Heart left ventricle (tissue), 16 donors: ENCODE measurements around the gene HTR1D. TPM values are rescaled to one million over a fixed set of nuclear protein-coding genes. Genes with fewer than 3 reads are reported as not detected.
"Not testable (repeated sequence)": the region's sequence is repeated elsewhere in the genome, so short reads cannot be mapped to it uniquely, and the experiment has no call there.

Experiments used
- ATAC-seq, 4 donors: fragments of 200-7000 bp; cut with Tn5 transposase; one replicate each; pipeline ENCODE4 v1.9.1; 2020 to 2022; ENCODE audit warnings: moderate library complexity in 4 of 4, mild to moderate bottlenecking in 3 of 4, moderate number of reproducible peaks in 1 of 4
- DNase-seq, 5 donors: peaks; one replicate each; pipeline ENCODE4 v3.0.0-alpha.2; 2020
- H3K27ac ChIP-seq, 12 donors: fragments of 200-600 bp; sonication (generic) in 4 of 12; one replicate each; pipeline versions ENCODE4 v1.5.0 to v1.8.0; 2016 to 2022; ENCODE audit warnings: mild to moderate bottlenecking in 2 of 12
- H3K27me3 ChIP-seq, 9 donors: fragments of 200-600 bp; sonication (generic) in 2 of 9; one replicate each; pipeline versions ENCODE4 v1.5.1 to v1.8.0; 2016 to 2022; ENCODE audit warnings: mild to moderate bottlenecking in 3 of 9
- H3K36me3 ChIP-seq, 9 donors: fragments of 200-600 bp; sonication (generic) in 2 of 9; one replicate each; pipeline versions ENCODE4 v1.5.0 to v1.8.0; 2018 to 2022; ENCODE audit warnings: mild to moderate bottlenecking in 2 of 9
- H3K4me1 ChIP-seq, 12 donors: fragments of 200-600 bp; sonication (generic) in 4 of 12; one replicate each; pipeline versions ENCODE4 v1.5.0 to v1.8.0; 2016 to 2022; ENCODE audit warnings: mild to moderate bottlenecking in 3 of 12
- H3K4me3 ChIP-seq, 12 donors: fragments of 200-600 bp; sonication (generic) in 4 of 12; one replicate each; pipeline versions ENCODE4 v1.5.0 to v1.8.0; 2017 to 2022; ENCODE audit warnings: mild to moderate bottlenecking in 9 of 12, moderate library complexity in 4 of 12
- H3K9me3 ChIP-seq, 12 donors: fragments of 200-600 bp; sonication (generic) in 4 of 12; one replicate each; pipeline versions ENCODE4 v1.5.0 to v1.8.0; 2016 to 2022; ENCODE audit warnings: mild to moderate bottlenecking in 1 of 12
- POLR2A ChIP-seq, 2 donors: fragments of 450-650 bp; IDR thresholded peaks; one replicate each; pipeline ENCODE4 v1.6.1; 2017; ENCODE audit warnings: antibody characterized with exemption in 2 of 2, mild to moderate bottlenecking in 2 of 2, moderate library complexity in 2 of 2
- WGBS, 4 donors: extraction: QIAGEN DNeasy Blood & Tissue Kit in 2 of 4; methylation state at CpG; one replicate each; pipeline versions ENCODE4 v1.1.5 to v1.1.7; 2013 to 2018; 5-methylcytosine and 5-hydroxymethylcytosine counted together
- intact Hi-C, 10 donors: fragments of 100-400 bp; cut with DNase I; formaldehyde crosslinking; loops; one replicate each; pipeline versions ENCODE4 v1.11.1 to v1.14.2; 2022
- polyA plus RNA-seq, 2 donors: library from polyadenylated mRNA; stranded (reverse); fragments of 200-250 nt; gene quantifications; one replicate each; pipeline ENCODE4 v1.2.3, GENCODE V29; 2013
- total RNA-seq, 9 donors: library from RNA; depleted of rRNA in 2 of 9; stranded (reverse); fragments of >200 nt in 2 of 9; fragmentation: NEBNext Ultra II Directional in 3 of 9; extraction: Animal tissue kit (Norgen Biotek cat#: 25700) in 3 of 9; gene quantifications; one replicate each; pipeline versions ENCODE4 v1.1.0 to v1.2.4, GENCODE V29; 2016 to 2023
- TF ChIP-seq, protein P1 (sequence below), 12 donors: fragments of 200-600 bp; sonication (generic) in 4 of 12; IDR thresholded peaks; one replicate each; pipeline versions ENCODE4 v1.5.0 to v1.8.0; 2018 to 2022; ENCODE audit warnings: antibody characterized with exemption in 12 of 12, mild to moderate bottlenecking in 5 of 12
- donor health status: ischemic (EF 13 %, LVEDD 7.1; RV severe dilation, severe dysfunction).
- donor health status: healthy with polysubstance abuse.
- donor health status: DM: no; HTN: yes; CAD: no.
- donor health status: DM: no; HTN: no; CAD: no.
- donor health status: ischemic (EF 25% LVEDD 6.9; RV normal size, moderate dysfunction).
- donor health status: ischemic (EF 25% LVEDD 5.7; RV mildly dilated, moderate dysfunction).
- donor health status: healthy.
- donor health status: DM: yes; HTN: yes; CAD: no.
- donor health status: ischemic (EF 35%, LVEDD 5.7; RV mildly dilated, moderate dysfunction).
- donor health status: nonischemic (EF 11% LVEDD 7.7; RV severe dilation, severe dysfunction).
- donor health status: DM: yes; HTN: yes; CAD: no.
- donor health status: PGD.
- donor health status: ischemic (EF 29% LVEDD 5.4; RV normal size, mild dysfunction).
- donor health status: nonischemic (EF 23%, LVEDD 6.1; RV moderate dilation, normal function).

HTR1D gene
- total and polyA plus RNA-seq, 11 donors = 0.01 to 0.16 (median 0.07) TPM; not detected in 7

DNA sequence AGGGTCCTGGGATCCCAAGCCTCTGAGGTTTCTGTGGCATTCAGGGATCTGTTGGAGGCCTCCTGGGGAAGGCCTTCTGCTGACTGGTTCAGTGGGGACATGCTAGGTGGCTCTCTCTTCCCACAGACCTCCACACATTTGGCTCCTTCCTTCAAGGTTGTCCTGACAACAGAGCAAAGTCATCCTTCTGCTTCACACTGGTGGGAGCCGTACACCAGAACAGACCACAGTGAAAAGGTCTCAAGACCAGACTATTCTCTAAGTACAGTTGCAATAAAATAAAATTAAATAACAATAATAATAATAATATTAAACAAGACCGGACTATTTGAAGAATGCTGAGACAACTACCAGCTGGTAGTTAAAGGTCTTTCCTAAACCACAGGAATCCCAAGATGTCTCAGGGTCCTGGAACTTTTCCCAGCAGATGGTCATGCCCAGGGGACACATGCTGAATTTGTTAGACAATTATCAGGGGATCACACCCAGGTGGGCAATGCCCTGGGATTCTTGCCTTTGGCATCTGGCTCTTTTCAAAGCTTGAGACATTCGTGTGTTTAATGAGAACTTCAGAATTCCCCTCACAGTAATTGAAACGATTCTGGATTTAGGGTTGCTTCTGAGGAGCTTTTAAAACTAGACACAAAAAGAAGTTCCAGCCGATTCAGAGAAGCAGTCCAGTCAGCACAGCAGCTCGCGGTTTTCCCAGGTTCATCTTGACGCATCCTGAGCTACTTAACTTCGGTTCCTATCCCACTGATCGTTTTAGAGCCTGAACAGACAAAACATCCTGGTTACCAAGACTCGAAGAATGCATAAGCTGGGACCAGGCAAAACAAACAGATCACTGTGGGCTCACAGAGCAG is 22.9 kb downstream of the HTR1D start:
- Histone ChIP-seq H3K4me3 (no peak overlapping the region), H3K4me1 (no peaks in the 10 kb centered on the region), H3K36me3 (no peaks in the 10 kb centered on the region), H3K27ac (no peak overlapping the region), H3K27me3 (no peaks in the 10 kb centered on the region), H3K9me3 (no peaks in the 10 kb centered on the region)
- no peak for DNase-seq
- intact Hi-C loops = loop anchor here in 1 of 10 donors (2.0 kb wide), 1 partner anchor 36 kb away; no protein-coding TSS in a partner anchor
- TF ChIP-seq, protein P1, sequence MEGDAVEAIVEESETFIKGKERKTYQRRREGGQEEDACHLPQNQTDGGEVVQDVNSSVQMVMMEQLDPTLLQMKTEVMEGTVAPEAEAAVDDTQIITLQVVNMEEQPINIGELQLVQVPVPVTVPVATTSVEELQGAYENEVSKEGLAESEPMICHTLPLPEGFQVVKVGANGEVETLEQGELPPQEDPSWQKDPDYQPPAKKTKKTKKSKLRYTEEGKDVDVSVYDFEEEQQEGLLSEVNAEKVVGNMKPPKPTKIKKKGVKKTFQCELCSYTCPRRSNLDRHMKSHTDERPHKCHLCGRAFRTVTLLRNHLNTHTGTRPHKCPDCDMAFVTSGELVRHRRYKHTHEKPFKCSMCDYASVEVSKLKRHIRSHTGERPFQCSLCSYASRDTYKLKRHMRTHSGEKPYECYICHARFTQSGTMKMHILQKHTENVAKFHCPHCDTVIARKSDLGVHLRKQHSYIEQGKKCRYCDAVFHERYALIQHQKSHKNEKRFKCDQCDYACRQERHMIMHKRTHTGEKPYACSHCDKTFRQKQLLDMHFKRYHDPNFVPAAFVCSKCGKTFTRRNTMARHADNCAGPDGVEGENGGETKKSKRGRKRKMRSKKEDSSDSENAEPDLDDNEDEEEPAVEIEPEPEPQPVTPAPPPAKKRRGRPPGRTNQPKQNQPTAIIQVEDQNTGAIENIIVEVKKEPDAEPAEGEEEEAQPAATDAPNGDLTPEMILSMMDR (IDR thresholded peaks at IDR 0.05) = no peak
- no peak for TF ChIP-seq POLR2A (IDR thresholded peaks at IDR 0.05)
- no peak for ATAC-seq
- 64 to 77% (median 72%) methylated on average over 11 of the region's 11 CpGs for WGBS, 4 donors

DNA sequence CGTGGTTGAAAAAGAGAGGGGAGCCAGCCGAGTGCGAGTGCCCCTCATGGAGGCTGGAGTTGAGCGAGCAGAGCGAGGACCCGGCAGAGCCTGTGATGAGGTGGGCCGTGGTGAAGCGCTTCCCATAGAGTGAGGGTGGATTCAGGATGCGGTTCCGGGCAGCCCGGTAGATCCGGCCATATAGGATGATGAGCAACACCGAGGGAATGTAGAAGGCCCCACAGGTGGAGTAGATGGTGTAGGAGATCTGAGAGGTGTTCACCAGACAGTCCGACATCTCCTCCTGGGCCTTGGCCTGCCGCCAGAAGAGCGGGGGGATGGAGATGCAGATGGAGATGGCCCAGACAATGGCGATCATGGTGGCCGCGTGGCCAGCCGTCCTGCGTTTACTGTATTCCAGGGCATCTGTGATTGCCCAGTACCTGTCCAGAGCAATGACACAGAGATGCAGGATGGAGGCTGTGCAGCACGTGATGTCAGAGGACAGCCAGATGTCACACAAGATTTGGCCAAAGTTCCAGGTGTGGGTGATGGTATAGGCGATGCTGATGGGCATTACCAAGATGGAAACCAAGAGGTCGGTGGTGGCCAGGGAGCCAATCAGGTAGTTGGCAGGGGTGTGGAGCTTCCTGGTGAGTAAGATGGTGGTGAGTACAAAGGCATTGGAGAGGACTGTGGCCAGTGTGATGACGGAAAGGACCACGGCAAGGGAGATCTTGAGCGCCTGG is 23.7 kb downstream of the HTR1D start:
- intact Hi-C loops = loop anchor here in 1 of 10 donors (2.0 kb wide), 1 partner anchor 37 kb away; no protein-coding TSS in a partner anchor
- H3K27me3 ChIP-seq = no peaks in the 10 kb centered on the region
- TF ChIP-seq, protein P1 (IDR thresholded peaks at IDR 0.05) = no peak
- no peak for TF ChIP-seq POLR2A (IDR thresholded peaks at IDR 0.05)
- H3K9me3 ChIP-seq = no peaks in the 10 kb centered on the region
- 92 to 96% (median 94%) methylated on average over 24 to 27 of the region's 27 CpGs for WGBS, 4 donors
- DNase-seq = no peak
- ATAC-seq = no peak
- no peaks in the 10 kb centered on the region for H3K4me1 ChIP-seq
- no peaks in the 10 kb centered on the region for H3K36me3 ChIP-seq
- no peak overlapping the region for H3K27ac ChIP-seq
- H3K4me3 ChIP-seq = no peak overlapping the region

DNA sequence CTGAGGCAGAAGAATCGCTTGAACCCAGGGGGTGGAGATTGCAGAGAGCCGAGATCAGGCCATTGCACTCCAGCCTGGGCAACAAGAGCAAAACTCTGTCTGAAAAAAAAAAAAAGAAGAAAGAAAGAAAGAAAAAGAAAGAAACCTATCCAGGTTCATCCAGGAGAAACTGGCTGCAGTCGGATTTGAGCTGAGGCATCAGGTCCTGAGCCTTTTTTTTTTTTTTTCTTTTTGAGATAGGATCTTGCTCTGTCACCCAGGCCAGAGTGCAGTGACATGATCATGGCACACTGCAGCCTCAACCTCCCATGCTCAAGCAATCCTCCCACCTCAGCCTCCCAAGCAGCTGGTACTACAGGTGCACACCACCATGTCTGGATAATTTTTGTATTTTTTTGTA is 26.1 kb downstream of the HTR1D start:
- no peak for ATAC-seq
- Histone ChIP-seq H3K27ac (no peak overlapping the region), H3K36me3 (no peaks in the 10 kb centered on the region), H3K4me1 (no peaks in the 10 kb centered on the region), H3K9me3 (no peaks in the 10 kb centered on the region), H3K27me3 (no peaks in the 10 kb centered on the region), H3K4me3 (no peak overlapping the region)
- intact Hi-C loops = no loop called here
- DNase-seq = no peak
- WGBS, 4 donors = 91 to 96% (median 95%) methylated on average over 3 of the region's 3 CpGs
- TF ChIP-seq, protein P1 (IDR thresholded peaks at IDR 0.05) = no peak
- TF ChIP-seq POLR2A (IDR thresholded peaks at IDR 0.05) = no peak

DNA sequence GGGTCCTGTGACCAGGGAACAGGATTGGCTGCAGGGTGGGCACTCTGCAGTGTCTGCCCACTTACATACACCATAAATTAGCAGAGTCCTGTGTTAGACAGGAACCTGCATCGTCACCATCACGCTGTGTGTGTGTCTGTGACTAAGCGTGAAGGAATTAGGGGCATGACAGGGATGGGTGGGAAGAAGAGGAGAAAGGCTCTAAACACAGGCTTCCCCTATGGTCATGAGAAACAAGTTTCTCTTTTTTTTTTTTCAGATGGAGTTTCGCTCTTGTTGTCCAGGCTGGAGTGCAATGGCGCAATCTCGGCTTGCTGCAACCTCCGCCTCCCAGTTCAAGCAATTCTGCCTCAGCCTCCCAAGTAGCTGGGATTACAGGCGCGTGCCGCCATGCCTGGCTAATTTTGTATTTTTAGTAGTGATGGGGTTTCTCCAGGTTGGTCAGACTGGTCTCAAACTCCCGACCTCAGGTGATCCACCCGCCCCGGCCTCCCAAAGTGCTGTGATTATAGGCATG is 28.3 kb downstream of the HTR1D start:
- intact Hi-C loops = loop anchor here in 5 of 10 donors (5.0 to 10.0 kb wide), 3 partner anchors 212 to 217 kb away; partner anchors contain the start of gene LACTBL1 (in 2 of the 5)
- not testable (repeated sequence) for H3K27ac ChIP-seq, ATAC-seq, H3K36me3 ChIP-seq, H3K9me3 ChIP-seq, H3K4me3 ChIP-seq, H3K4me1 ChIP-seq, H3K27me3 ChIP-seq, DNase-seq
- WGBS, 4 donors = 95 to 97% (median 95%) methylated on average over 13 of the region's 13 CpGs
